Myocyte (in vitro differentiated cells): ENCODE data around the gene ZNF79. TPM values are rescaled to one million over a fixed set of nuclear protein-coding genes. Genes with fewer than 3 reads are reported as not detected.
A peak's percentile ranks its signal among the peaks of the same experiment; 100 is the strongest.

Experiments
- DNase-seq: peaks from one replicate; pipeline ENCODE4 v3.0.0-alpha.2; 2012; ENCODE audit warnings: low read depth
- total RNA-seq: library from RNA; depleted of rRNA; stranded (reverse); fragments of >200 nt; gene quantifications from 2 replicates; pipeline ENCODE4 v1.2.3, GENCODE V29; 2014

The ZNF79 gene
- total RNA-seq, 1 donor from 2014 or later = 10.3 TPM

GRCh38 chr9:127424676-127424999 lies 456 bp downstream of the ZNF79 start:
- DNase-seq = no peak

- DNase-seq = peak; percentile 44
These were observed 2.6 kb downstream of the ZNF79 start for GRCh38 chr9:127426756-127427155.

GRCh38 chr9:127428348-127428747 lies 4.2 kb downstream of the ZNF79 start:
- no peak for DNase-seq

GRCh38 chr9:127430415-127430814 lies 6.2 kb downstream of the ZNF79 start:
- no peak for DNase-seq

GRCh38 chr9:127437497-127438264 lies 13.5 kb downstream of the ZNF79 start:
- DNase-seq = no peak

- DNase-seq = no peak
These were observed 14.2 kb downstream of the ZNF79 start for GRCh38 chr9:127438394-127438793.

- no peak for DNase-seq
These were observed 20.2 kb downstream of the ZNF79 start for GRCh38 chr9:127444283-127444920.

- DNase-seq = no peak
These were observed 21.0 kb downstream of the ZNF79 start for GRCh38 chr9:127444921-127445850.

- no peak for DNase-seq
These were observed 21.9 kb downstream of the ZNF79 start for GRCh38 chr9:127445851-127446712.

- no peak for DNase-seq
These were observed 22.7 kb downstream of the ZNF79 start for GRCh38 chr9:127446713-127447415.

GRCh38 chr9:127447416-127448111 lies 23.4 kb downstream of the ZNF79 start:
- DNase-seq = no peak

- no peak for DNase-seq
These were observed 24.1 kb downstream of the ZNF79 start for GRCh38 chr9:127448112-127448805.

- DNase-seq = no peak
These were observed 25.3 kb downstream of the ZNF79 start for GRCh38 chr9:127449332-127449966.

GRCh38 chr9:127450243-127450760 lies 26.1 kb downstream of the ZNF79 start:
- DNase-seq = peak; percentile 41

GRCh38 chr9:127450830-127451607 lies 26.8 kb downstream of the ZNF79 start, which contains the start of the genes LRSAM1 and RPL12:
LRSAM1 (plus strand) TSS chr9:127451510; CDS start chr9:127454528, 3,018 bp downstream.
RPL12 (minus strand) TSS chr9:127451406; CDS start chr9:127451317, 89 bp downstream.
- peak; percentile 96 for DNase-seq

GRCh38 chr9:127451608-127451857 lies 27.4 kb downstream of the ZNF79 start:
- DNase-seq = no peak

- peak; percentile 66 for DNase-seq
These were observed 27.9 kb downstream of the ZNF79 start for GRCh38 chr9:127451858-127452656.
